ENCODE measurements around the gene SERPINB7. TPM values are rescaled to one million over a fixed set of nuclear protein-coding genes. Genes with fewer than 3 reads are reported as not detected.
A peak's percentile ranks its signal among the peaks of the same experiment; 100 is the strongest.

Gene SERPINB7
- total and polyA plus RNA-seq, 2 of the 4 experiments (the other 2 are of a cell fraction): 79.9 to 100 TPM

GRCh38 chr18:63788447-63789096, 13.4 kb downstream of the SERPINB7 start:
- BruUV-seq (replicated peaks): no TSS peak
- peak overlapping the region; percentile 30; the same call in 1 of the 2 replicates for H4K91ac ChIP-seq (ENCODE audit: insufficient read depth, low read depth, low read length)
- CTCF ChIA-PET: no interaction called here
- H3K4me1 ChIP-seq (ENCODE audit: control insufficient read depth, insufficient read depth, low read length): no peaks in the 10 kb centered on the region; the same call in 1 of the 2 replicates
- peak overlapping the region; percentile 57; the same call in 1 of the 2 replicates for H3K56ac ChIP-seq (ENCODE audit: extremely low read depth, insufficient read depth, low read length)
- H3K9ac ChIP-seq (ENCODE audit: low read depth, low read length): no peak overlapping the region
- no peak overlapping the region for H4K5ac ChIP-seq (ENCODE audit: low read depth, low read length)
- no peak overlapping the region for H3K4me3 ChIP-seq (ENCODE audit: insufficient read depth, low read depth, low read length)
- H4K8ac ChIP-seq (ENCODE audit: low read depth in 2 of 2, low read length in 2 of 2): peak overlapping the region; percentile 74 to 80
- peak overlapping the region; percentile 84 for H2BK15ac ChIP-seq (ENCODE audit: low read depth, low read length)
- H3K9me1 ChIP-seq (ENCODE audit: insufficient read depth, low read length): peaks cover 2% of the 10 kb centered on the region; the same call in 1 of the 2 replicates
- H3K27me3 ChIP-seq (ENCODE audit: control insufficient read depth, insufficient read depth, low read length): no peaks in the 10 kb centered on the region
- H2AK5ac ChIP-seq (ENCODE audit: low read depth, low read length): peak overlapping the region; percentile 59; the same call in 1 of the 2 replicates
- peak; percentile 67 for TF ChIP-seq CEBPB (IDR thresholded peaks at IDR 0.05; ENCODE audit: low read depth, low read length)
- no peak for TF ChIP-seq MXI1 (IDR thresholded peaks at IDR 0.05; ENCODE audit: borderline replicate concordance, low read depth, low read length)
- no peak for TF ChIP-seq RAD21 (IDR thresholded peaks at IDR 0.05; ENCODE audit: low read length)
- TF ChIP-seq CTCF (conservative IDR thresholded peaks at IDR 0.05; ENCODE audit: low read depth, low read length): no peak
- peak; percentile 11; the same call in 1 of the 2 replicates for TF ChIP-seq MAFK (IDR thresholded peaks at IDR 0.05; ENCODE audit: low read depth, low read length)
- peak; percentile 88 for TF ChIP-seq FOS (IDR thresholded peaks at IDR 0.05; ENCODE audit: low read depth, low read length)
- no peaks in the 10 kb centered on the region for H3K36me3 ChIP-seq (ENCODE audit: control insufficient read depth, insufficient read depth, low read length)
- POLR2A ChIA-PET (ENCODE audit: unreplicated experiment): no interaction called here
- H3K4me2 ChIP-seq (ENCODE audit: low read depth, low read length): peak overlapping the region; percentile 7; the same call in 1 of the 2 replicates
- H3K79me1 ChIP-seq (ENCODE audit: low read depth in 1 of 2, low read length in 2 of 2): no peaks in the 10 kb centered on the region; a peak in 1 of 4 replicates
- dilution Hi-C loops (cut with HindIII; ENCODE audit: low sequenced_read_pairs, unreplicated experiment): no loop called here
- ATAC-seq (ENCODE audit: low read depth) (peak; percentile 93), DNase-seq (peak; percentile 96)
- in situ Hi-C loops (cut with MboI; ENCODE audit: low sequenced_read_pairs): no loop called here
- H2AFZ ChIP-seq (replicated peaks; ENCODE audit: low read length, poor library complexity): peak overlapping the region; percentile 66
- no CpG with 5 or more reads among the region's 3 CpGs for WGBS, 2 experiments (ENCODE audit: extremely low coverage in 2 of 2, insufficient read length in 1 of 2)
- H3K9me3 ChIP-seq (ENCODE audit: control insufficient read depth, insufficient read depth, low read length): no peaks in the 10 kb centered on the region
- no peak overlapping the region for H2AK9ac ChIP-seq (replicated peaks; ENCODE audit: low read depth, low read length, poor library complexity)
- peak overlapping the region; percentile 98 for H2BK120ac ChIP-seq (ENCODE audit: low read depth, low read length)
- peak overlapping the region; percentile 87 for H2BK5ac ChIP-seq (ENCODE audit: low read depth, low read length, poor library complexity, severe bottlenecking)
- intact Hi-C loops (cut with micrococcal nuclease): no loop called here
- H4K20me1 ChIP-seq (ENCODE audit: insufficient read depth, low read length): no peaks in the 10 kb centered on the region
- H3K4ac ChIP-seq (ENCODE audit: low read depth, low read length): peak overlapping the region; percentile 95
- H3K27ac ChIP-seq (ENCODE audit: insufficient read depth, low read length): no peak overlapping the region
- peak overlapping the region; percentile 77; the same call in 1 of the 2 replicates for H2BK20ac ChIP-seq (ENCODE audit: low read depth, low read length)
- H3K23ac ChIP-seq (ENCODE audit: low read depth, low read length): peak overlapping the region; percentile 13; the same call in 1 of the 2 replicates
- H3K14ac ChIP-seq (replicated peaks; ENCODE audit: low read depth, low read length): peak overlapping the region; percentile 81
- H3K18ac ChIP-seq (ENCODE audit: low read depth, low read length): peak overlapping the region; percentile 34; the same call in 1 of the 2 replicates
